ENCODE data around the gene ARHGAP8.
"Not testable (repeated sequence)": the region's sequence is repeated elsewhere in the genome, so short reads cannot be mapped to it uniquely, and the experiment has no call there.

ARHGAP8 gene

DNA sequence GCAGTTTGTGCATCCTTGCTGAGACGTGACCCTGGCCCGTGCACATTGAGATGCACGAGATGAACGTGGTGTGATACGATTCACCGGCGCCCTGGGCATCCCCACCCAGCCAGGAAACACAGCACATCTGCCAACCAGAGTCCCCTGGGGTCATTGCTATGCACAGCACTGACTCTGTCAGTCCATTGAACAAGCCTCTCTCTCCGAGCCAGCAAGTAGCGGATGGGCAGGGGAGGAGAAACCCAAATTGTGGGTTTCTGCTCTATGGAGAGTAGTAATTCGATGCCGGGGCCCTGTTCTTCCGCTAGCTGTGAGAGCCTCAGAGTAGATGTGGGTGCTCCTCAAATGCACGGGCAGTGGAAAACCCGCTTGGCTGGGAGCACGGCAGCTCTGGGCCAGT is 85.1 kb downstream of the ARHGAP8 start:
- DNase-seq, result no peak

DNA sequence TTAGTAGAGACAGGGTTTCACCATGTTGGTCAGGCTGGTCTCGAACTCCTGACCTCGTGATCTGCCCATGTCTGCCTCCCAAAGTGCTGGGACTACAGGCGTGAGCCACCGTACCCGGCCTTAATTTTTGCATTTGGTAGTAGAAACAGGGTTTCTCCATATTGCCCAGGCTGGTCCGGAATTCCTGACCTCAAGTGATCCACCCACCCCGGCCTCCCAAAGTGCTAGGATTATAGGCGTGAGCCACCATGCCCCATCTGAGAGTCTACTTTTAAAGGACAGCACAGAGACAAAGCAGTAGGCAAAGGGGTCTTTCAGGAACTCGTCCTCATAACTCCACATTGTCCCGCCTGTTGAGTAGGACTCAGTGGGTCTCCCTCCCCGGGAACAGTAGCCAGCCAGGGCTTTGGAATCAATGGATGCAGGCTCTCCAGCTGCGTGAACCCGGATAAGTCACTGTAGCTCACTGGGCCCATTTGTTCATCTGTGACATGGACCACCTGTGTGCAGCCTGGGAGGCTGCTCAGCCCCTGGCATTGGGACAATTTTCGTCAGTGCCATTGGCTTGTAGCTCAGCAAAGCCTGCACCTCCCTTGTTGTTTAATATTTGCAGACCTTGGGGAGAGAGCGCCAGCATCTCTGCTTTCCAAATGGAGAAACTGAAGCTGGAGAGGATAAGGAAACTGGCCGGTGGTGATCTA is 86.1 kb downstream of the ARHGAP8 start:
- no peak for DNase-seq

DNA sequence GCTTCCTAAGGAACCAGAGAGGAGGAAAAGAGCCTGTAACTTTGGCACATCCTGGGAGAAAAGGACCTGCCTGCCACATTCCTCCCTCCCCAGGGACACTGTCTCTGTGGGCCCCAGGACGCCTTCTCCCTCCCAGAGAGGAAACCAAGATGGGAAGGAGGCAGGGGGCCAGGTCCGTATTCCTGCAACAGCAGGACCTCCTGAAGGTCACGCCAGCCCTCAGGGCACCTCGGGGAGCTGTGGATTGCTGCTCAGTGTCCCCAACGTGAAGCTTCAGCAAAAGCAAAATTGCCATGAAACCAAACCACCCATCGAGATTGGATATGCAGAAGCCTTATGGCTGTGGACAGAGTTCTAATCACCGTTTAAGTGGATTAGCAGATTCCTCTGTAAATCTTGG is 86.7 kb downstream of the ARHGAP8 start:
- no peak for DNase-seq

DNA sequence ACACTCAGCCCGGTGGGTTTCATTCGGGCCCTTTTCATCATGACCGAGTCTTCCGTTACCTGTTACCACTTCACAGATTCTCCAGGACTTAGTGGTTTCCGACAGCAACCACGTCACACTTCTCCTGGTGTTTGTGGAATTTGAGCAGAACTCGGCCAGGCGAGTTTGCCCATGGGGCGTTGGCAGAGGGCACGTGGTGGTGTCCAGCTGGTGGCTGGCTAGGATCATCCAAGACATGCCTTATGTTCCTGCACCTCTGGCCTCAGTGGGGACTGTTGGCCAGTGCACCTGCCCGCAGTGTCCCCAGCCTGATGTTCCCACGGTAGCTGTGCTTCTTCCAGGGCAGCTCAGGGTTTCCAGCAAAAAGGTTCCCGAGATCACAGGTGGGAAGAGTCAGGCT is 87.3 kb downstream of the ARHGAP8 start:
- DNase-seq, result no peak

DNA sequence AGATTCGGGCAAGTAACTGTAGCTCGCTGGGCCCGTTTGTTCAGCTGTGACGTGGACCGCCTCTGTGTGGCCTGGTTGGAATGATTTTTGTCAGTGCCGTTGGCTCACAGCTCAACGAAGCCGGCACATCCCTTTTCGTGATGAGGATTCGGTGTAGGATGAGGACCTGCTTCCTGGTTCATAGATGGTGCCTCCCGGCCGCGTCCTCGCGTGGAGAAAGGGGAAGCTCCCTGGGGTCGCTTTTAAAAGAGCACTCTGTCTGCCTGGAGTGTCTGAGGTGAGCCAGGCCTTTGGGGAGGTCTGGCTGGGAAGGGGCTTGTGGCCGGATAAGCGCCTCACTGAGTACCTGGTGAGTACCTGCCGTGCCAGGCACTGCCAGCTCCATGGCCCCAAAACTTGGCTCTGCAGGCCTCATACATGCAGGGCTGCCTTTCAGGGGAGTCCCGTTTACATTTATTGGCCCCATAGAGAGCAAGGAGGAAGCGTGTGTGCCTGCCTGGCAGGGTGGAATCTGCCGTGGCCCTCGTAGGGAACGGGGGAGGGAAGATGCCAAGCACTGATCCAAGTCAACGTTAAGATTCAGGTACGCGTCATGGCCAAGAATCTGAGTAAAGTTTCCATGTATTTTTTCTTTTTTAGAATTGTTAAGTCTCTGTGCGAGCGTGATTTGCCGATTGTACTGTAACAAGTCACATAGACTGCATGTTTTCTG is 88.4 kb downstream of the ARHGAP8 start:
- DNase-seq, result no peak

DNA sequence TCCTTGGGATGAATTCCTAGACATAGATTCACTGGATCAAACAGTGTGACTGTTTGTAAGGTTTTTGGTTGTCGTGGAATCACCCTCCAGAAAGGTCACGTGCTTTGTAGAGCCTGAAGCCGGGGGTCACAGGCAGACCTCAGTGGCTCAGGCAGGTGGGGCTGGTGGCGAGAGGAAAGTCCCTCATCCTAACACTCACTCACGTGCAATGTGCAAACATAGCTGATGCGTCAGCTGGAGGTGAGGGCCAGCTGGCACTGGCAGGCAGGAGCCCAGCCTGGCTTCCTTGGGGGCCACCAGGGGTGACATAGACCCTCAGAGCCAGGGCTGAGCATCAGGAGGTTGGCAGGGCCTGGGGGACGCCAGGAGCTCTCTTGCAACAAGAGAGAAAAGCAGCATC is 90.0 kb downstream of the ARHGAP8 start:
- DNase-seq, result no peak

DNA sequence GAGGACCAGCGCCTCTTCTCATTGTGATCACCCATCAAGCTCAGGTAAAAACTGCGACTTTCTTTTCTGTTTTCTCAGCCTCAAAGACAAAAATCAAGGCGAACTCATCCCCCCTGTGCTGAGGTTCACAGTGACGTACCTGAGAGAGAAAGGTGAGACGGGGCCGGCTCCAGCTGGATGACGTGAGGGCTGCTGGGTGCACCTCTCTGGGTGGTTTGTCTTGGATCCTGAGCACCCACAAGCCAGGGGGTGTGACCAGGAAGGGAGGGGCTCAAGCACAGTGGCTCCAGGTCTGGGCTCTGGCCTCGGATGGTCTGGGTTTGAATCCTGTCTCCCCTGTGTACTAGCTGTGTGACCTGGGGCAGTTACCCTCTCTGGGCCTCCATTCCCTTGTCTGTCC is 92.8 kb downstream of the ARHGAP8 start:
- DNase-seq, result no peak

DNA sequence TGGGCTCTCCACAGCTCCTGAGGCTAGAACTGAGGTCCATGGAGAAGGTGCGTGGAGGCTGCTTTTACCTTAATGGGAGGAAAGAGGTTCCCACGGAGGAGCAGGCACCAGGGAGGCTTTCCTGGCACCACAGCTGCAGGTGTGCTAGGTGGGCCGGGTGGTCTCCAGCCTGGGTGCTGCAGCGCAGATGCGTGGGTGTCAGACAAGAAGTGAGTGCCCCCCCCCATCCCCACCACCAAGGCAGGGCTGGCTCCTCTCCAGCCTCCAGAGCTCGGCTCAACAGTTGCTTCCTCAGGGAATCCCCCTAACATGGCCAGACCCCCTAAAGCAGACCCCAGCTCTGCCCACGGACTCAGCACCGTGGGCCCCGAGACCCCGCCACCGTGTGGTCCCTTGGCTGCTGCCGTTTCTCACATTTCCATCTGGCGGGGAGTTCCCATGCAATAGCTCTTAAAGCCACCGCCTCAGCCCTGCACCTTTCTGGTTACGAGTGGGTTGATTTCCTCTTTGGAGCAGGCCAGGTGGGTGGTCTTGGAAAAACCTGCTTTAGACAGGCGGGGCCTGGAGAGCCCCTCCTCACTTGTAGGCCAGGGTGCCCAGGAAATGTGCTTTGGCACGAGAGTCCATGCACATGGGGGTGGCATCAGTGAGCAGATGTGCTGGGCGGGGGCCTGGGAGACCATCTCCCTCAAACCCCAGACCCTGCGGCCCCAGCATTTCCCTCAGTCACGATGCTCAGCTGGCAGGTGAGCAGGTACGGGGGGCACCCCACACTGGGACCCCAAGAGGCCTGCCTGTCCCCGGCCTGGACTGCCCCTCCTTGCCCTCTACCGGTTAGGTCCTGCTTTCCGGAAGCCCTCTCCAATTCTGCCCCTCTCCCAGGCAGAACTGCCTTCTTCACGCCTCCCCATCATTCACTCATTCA is 93.7 kb downstream of the ARHGAP8 start:
- DNase-seq, result no peak

DNA sequence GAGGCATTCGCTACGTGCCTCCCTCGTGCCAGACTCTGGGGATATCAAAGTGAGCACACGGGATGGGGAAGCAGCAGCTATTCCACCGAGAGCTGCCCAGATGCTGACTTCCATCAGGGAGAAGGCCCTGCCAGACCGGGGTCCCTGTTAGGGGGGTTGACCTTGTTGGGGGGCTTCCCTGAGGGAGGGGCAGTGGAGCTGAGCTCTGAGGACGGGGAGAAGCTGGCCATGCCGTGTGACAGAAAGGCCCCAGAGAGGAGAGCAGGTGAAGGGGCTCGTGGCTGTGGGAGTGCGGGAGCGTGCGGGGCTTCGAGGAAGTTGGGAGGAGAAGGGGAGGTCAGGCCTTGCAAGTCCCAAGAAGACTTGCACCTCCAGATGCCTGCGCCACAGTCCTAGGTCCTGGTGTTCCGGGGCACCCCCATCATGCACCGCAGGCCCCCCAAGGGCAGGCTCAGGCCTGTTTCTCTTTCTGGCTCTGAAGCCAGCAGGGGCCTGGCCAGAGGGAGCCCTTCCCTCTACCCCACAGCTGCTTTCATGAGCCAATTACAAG is 94.4 kb downstream of the ARHGAP8 start:
- no peak for DNase-seq

DNA sequence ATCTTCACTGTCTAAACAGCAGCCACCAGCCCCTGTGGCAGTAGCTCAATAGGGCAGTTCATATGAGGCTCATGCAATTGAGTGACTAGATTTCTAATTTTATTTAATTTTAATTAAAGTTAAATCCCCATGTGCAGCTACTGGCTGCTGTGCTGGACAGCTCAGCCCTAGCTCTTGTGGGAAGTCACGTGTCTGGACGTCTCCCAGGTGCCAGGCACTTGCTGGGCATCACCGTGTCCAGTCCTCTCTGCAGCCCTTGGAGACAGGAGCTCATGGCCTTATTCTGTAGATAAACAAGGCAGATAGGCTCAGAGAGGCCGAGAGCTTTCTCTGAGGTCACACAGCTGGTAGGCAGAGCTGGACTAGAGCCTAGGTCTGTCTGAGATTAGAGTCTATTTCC is 95.0 kb downstream of the ARHGAP8 start:
- DNase-seq, result no peak

DNA sequence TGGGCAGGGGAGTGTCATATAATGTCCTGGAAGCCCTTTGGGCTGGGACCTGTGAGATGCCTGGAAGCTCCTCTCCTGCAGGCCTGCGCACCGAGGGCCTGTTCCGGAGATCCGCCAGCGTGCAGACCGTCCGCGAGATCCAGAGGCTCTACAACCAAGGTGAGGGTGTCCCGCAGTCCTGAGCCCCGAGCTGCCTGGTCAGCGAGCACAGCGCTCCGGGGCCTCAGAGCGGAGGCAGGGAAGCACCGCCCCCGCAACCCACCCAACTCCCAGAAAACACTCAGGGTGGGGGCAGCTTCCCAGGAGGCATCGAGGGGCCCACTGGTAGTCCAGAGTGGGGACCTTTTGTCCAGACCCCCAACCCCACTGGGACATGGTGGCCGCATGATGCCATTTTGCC is 95.5 kb downstream of the ARHGAP8 start:
- DNase-seq, result no peak

DNA sequence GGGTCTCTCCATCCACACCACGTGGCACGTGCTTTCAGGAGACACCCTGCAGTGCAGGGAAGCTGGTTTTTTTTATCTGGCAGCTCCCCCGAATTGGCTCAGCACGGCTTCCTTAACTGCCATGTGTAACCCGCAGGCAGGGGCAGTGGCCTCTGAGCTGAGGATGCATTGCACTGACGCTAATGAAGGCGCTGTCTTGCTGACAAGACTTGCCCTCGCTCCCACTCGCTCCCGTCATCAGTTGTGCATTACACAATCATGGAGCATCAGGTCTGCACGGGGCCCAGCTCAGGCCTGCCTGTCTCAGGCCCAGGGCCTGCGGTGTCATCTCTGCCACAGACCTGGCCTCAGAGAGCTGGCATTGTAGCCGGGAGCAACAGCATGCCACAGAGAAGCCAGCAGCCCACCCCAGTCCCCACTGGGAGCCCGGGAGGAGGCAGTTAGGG is 95.9 kb downstream of the ARHGAP8 start:
- no peak for DNase-seq

DNA sequence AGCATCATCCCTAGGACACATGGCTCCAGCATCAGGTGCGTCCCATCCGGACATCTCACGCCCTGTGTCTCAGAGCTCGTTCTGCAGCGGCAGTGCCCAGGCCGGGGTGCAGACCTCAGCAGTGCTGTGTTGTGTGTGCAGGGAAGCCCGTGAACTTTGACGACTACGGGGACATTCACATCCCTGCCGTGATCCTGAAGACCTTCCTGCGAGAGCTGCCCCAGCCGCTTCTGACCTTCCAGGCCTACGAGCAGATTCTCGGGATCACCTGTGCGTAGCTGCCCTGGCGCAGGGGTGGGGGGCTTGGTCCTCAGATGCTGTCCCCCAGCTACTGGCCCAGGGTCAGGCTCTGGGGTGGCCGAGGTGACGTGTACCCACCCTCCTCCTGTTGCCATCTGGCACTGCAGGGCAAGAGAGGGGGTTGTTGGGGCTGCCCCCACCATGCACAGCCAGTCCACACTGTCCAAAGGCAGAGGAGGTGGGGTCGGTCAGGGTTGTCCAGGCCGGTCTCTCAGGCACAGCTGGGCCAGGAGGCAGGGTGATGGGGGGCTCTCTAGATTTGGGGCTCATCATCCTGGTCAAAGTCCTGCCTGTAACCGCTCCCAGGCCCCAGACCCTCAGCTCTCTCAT is 96.5 kb downstream of the ARHGAP8 start:
- no peak for DNase-seq

DNA sequence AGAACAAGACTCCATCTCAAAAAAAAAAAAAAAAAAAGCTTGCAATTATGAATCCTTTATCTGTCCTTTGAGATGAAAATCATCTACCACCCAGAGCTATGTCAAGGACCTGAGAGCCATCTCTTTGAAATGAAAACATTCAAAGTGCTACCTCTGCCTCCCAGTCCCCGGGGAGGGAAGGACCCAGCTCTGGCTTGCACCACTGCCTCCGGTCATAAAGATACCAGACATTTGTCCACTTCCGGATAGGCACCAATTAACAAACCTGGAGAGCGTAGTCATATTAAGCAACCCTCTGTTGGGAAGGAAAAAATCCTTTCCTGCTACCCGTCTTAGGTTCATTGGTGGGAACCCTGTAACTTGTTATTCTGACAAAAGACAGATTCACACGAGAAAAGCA is 98.6 kb downstream of the ARHGAP8 start:
- DNase-seq, result no peak

DNA sequence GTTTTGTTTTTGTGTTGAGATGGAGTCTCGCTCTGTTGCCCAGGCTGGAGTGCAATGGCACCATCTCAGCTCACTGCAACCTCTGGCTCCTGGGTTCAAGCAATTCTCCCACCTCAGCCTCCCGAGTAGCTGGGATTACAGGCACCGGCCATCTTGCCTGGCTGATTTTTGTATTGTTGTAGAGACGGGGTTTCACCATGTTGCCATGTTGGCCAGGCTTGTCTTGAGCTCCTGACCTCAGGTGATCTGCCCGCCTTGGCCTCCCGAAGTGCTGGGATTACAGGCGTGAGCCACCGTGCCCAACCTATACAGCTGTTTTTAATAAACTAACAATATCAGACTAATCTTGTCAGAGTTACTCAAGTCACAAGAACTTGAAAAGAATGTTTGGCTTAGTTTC is 102.3 kb downstream of the ARHGAP8 start:
- DNase-seq, result not testable (repeated sequence)

DNA sequence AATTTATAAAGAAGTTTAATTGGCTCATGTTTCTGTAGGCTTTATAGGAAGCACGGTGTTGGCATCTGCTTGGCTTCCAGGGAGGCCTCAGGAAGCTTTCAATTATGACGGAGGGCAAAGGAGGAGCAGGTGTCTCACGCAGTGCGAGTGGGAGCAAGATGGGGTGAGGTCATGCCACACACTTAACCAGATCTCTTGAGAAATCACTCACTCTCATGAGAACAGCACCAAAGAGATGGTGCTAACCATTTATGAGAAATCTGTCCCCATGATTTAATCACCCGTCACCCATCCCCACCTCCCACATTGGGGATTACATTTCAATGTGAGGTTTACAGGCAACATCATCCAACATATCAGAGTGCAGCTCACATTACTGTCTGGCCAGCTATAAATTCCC is 103.5 kb downstream of the ARHGAP8 start:
- DNase-seq, result no peak

DNA sequence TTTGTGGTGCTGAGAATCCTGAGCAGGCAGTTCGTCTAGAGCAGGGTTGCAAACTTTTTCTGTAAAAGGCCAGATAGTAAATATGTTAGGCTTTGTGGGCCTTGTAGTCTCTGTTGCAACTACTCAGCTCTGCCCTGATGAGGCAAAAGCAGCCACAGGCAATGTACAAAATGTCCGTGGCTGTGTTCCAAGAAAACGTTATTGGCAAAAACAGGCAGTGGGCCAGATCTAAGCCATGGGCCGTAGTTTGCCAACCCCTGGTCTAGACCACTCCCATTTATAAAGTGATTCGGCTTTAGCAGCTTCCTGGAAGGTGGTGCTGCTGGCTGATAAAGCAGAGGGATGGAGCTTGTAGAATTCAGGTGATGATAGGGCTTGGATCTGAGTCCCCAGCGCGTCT is 106.4 kb downstream of the ARHGAP8 start:
- not testable (repeated sequence) for DNase-seq

DNA sequence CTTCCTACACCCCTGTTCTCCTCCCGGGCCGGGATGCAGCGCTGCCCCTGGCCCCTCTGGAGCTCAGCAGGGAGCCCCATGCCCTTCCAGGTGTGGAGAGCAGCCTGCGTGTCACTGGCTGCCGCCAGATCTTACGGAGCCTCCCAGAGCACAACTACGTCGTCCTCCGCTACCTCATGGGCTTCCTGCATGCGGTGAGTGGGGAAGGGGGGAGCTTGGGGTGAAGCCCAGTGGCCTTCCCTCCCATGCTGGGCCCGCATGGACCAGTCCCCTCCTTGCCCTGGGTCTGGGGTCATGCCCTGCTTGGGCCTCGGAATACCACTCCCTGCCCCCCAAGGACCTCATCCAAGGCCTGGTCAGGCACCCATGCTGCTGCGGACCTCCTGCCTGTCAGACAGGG is 107.3 kb downstream of the ARHGAP8 start:
- DNase-seq, result no peak

DNA sequence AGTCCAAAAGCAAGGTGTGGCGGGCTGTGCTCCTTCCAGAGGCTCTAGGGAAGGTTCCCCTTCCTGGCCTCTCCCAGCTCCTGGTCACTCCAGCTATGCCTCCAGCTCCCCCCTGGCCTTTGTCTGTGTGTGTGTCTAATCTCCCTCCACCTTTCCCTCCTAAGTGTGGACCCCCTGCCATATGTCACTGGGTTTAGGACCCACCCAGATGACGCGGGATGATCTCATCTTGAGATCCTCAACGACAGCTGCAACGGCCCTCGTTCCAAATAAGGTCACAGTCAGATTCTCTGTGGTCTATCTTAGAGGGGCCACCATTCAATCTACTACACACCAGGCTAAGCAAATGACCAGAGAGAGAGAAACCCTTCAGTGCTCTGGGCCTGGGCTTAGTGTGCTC is 107.9 kb downstream of the ARHGAP8 start:
- DNase-seq, result no peak

DNA sequence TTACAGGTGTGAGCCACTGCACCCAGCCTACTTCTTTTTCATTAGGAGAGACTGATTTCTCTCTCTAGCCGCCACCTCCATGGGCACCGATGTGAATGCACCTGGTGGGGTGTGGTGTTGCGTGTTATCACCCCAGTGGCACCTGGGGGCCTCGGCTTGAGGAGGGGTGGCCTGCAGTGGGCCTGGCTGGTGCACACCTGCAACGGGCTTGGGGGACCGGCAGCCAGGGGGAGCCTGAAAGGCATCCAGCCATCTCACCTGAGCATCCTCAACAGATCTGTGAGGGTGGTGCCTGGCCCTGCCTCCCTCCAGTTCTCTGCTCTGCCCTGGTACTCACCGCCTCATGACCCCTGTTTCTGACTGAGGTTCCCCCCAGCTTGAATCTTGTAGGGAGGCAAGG is 108.9 kb downstream of the ARHGAP8 start:
- no peak for DNase-seq

DNA sequence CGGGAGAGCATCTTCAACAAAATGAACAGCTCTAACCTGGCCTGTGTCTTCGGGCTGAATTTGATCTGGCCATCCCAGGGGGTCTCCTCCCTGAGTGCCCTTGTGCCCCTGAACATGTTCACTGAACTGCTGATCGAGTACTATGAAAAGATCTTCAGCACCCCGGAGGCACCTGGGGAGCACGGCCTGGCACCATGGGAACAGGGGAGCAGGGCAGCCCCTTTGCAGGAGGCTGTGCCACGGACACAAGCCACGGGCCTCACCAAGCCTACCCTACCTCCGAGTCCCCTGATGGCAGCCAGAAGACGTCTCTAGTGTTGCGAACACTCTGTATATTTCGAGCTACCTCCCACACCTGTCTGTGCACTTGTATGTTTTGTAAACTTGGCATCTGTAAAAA is 109.9 kb downstream of the ARHGAP8 start:
- no peak for DNase-seq

DNA sequence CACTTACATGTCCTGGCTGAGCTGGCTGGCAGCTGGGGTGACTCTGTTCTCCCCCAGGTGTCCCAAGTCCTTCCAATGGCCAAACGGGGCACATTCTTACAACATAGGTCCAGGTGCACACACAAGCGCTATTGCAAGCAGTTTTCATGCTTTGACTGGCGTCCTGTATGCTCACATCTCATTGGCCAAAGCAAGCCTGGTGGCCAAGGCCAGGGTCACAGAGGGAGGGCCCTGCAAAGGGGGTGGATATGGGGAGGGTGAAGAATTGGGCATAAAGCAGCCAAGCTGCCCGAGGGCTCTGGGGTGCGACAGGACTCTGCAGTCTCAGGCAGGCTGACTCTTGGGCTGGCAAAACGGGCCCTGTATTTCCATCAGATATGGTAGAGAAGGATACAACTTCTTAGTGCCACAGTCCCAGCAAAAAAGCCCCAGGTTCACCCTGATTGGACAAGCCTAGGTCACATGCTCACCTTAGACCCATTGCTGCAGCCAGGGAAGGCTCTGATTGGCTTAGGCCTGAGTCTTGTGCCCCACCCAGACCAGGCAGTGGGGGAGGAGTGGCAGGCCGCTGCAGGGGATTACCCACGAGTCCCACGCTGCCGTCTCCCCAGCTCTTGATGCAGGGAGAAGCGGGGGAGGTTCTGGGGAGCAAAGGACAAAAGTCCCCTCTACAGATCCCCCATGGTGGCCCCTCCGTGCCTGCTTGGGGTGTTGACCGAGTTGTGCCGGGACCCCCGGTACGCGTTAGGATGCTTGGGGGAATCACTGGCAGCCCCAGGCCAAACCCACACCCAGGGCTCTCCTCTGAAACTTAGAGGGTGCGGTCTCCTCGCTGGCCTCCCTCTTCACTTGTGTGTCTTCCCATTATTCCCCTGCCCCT is 110.8 kb downstream of the ARHGAP8 start:
- DNase-seq, result no peak

Data from activated T-cell treated with anti-CD3 and anti-CD28 coated beads for 4 hours (primary cell).